HCT116 (cell line): ENCODE measurements around the gene TKFC.

Source experiments
- TCF7L2 ChIP-seq: IDR thresholded peaks from 2 replicates; pipeline ENCODE4 v1.7.0; 2011; ENCODE audit warnings: borderline replicate concordance, inconsistent platforms; ENCODE audit not compliant: insufficient read depth, insufficient read length; ENCODE audit errors: extremely low read depth
- TF ChIP-seq, protein P1 (sequence below): IDR thresholded peaks from 2 replicates; pipeline ENCODE4 v1.6.1; 2012
- TF ChIP-seq, protein P2 (sequence below), 3 experiments: fragments of 200-600 bp in 1 of 3; sonication (generic) in 1 of 3; IDR thresholded peaks in 2 of 3; conservative IDR thresholded peaks in 1 of 3; 2 replicates each; pipeline ENCODE4 v1.5.1; 2012 to 2017; ENCODE audit warnings: low read depth in 2 of 3, low read length in 2 of 3, antibody characterized with exemption in 1 of 3, borderline replicate concordance in 1 of 3, control low read depth in 1 of 3, mild to moderate bottlenecking in 1 of 3, mixed read lengths in 1 of 3, mixed run types in 1 of 3, moderate library complexity in 1 of 3; ENCODE audit not compliant: insufficient read depth in 1 of 3

DNA sequence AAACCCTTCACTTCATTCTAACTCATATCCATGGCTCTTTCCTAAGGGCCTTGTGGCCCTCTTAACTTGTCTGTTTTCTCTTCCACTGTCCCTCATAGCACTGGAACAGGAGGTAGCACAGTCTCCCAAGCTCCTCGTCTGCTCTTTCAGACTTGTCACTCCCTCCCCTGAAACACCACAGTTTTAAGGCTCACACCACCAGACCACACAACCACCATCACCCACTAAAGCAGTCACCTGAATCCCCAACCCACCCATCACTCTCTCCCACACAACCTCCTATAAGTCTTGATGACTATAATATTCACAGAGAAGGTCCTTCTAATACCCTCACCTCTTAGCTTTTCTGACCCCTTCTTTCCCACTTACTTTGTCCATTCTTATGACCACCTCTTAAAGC lies 26.8 kb upstream of the TKFC start:
- TF ChIP-seq, protein P1, sequence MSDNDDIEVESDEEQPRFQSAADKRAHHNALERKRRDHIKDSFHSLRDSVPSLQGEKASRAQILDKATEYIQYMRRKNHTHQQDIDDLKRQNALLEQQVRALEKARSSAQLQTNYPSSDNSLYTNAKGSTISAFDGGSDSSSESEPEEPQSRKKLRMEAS, result no peak
- no peak for TF ChIP-seq TCF7L2
- TF ChIP-seq, protein P2, sequence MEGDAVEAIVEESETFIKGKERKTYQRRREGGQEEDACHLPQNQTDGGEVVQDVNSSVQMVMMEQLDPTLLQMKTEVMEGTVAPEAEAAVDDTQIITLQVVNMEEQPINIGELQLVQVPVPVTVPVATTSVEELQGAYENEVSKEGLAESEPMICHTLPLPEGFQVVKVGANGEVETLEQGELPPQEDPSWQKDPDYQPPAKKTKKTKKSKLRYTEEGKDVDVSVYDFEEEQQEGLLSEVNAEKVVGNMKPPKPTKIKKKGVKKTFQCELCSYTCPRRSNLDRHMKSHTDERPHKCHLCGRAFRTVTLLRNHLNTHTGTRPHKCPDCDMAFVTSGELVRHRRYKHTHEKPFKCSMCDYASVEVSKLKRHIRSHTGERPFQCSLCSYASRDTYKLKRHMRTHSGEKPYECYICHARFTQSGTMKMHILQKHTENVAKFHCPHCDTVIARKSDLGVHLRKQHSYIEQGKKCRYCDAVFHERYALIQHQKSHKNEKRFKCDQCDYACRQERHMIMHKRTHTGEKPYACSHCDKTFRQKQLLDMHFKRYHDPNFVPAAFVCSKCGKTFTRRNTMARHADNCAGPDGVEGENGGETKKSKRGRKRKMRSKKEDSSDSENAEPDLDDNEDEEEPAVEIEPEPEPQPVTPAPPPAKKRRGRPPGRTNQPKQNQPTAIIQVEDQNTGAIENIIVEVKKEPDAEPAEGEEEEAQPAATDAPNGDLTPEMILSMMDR (IDR thresholded peaks at IDR 0.05 in 2 of 3, conservative IDR thresholded peaks at IDR 0.05 in 1 of 3; ENCODE audit: borderline replicate concordance in 1 of 3, insufficient read depth in 1 of 3, low read depth in 2 of 3, low read length in 2 of 3), result no peak
